SK-N-SH treated with all-trans-retinoic acid at 6 μM for 48 hours (cell line): Measurements from ENCODE around the gene ASIC1.

ENCODE experiments used
- ATAC-seq: fragments of 200-7000 bp; cut with Tn5 transposase; 3 replicates; pipeline ENCODE4 v1.9.1; 2020; ENCODE audit warnings: mild to moderate bottlenecking, moderate library complexity
- ARNTL ChIP-seq: fragments of 450-650 bp; formaldehyde crosslinking; IDR thresholded peaks from 2 replicates; pipeline ENCODE4 v1.5.0; 2020; ENCODE audit warnings: low read depth, mild to moderate bottlenecking, moderate library complexity, borderline replicate concordance
- CREB5 ChIP-seq: fragments of 250-450 bp; sonication (Bioruptor Pico); IDR thresholded peaks from 2 replicates; pipeline ENCODE4 v1.5.1; 2020; ENCODE audit warnings: low read depth, mild to moderate bottlenecking, moderate library complexity
- CSDC2 ChIP-seq: fragments of 250-450 bp; sonication (Bioruptor Pico); IDR thresholded peaks from 2 replicates; pipeline ENCODE4 v1.5.0; 2020; ENCODE audit warnings: mild to moderate bottlenecking, moderate library complexity
- CSRNP3 ChIP-seq: fragments of 250-450 bp; sonication (Bioruptor Pico); IDR thresholded peaks from 2 replicates; pipeline ENCODE4 v1.5.1; 2021; ENCODE audit warnings: mild to moderate bottlenecking, moderate library complexity
- ESRRG ChIP-seq: fragments of 250-450 bp; sonication (Bioruptor Pico); IDR thresholded peaks from 2 replicates; pipeline ENCODE4 v1.6.1; 2021; ENCODE audit warnings: mild to moderate bottlenecking
- GLIS3 ChIP-seq: fragments of 250-450 bp; sonication (Bioruptor Pico); IDR thresholded peaks from 2 replicates; pipeline ENCODE4 v1.5.0; 2020; ENCODE audit warnings: mild to moderate bottlenecking, moderate library complexity
- ISL1 ChIP-seq: fragments of 250-450 bp; sonication (Bioruptor Pico); IDR thresholded peaks from 2 replicates; pipeline ENCODE4 v2.1.2; 2022; ENCODE audit warnings: mild to moderate bottlenecking, moderate library complexity
- OSR1 ChIP-seq: fragments of 250-450 bp; sonication (Bioruptor Pico); IDR thresholded peaks from 2 replicates; pipeline ENCODE4 v1.8.0; 2022; ENCODE audit warnings: moderate library complexity, mild to moderate bottlenecking, inconsistent platforms
- PATZ1 ChIP-seq: fragments of 250-450 bp; sonication (Bioruptor Pico); IDR thresholded peaks from 2 replicates; pipeline ENCODE4 v1.8.0; 2020; ENCODE audit warnings: mild to moderate bottlenecking, moderate library complexity, borderline replicate concordance
- POU6F1 ChIP-seq: fragments of 250-450 bp; sonication (Bioruptor Pico); IDR thresholded peaks from 2 replicates; pipeline ENCODE4 v1.8.0; 2021; ENCODE audit warnings: low read depth, mild to moderate bottlenecking, moderate library complexity, borderline replicate concordance
- PPARA ChIP-seq: fragments of 250-450 bp; sonication (Bioruptor Pico); IDR thresholded peaks from 2 replicates; pipeline ENCODE4 v1.5.0; 2020; ENCODE audit warnings: mild to moderate bottlenecking, borderline replicate concordance
- RARB ChIP-seq: fragments of 250-450 bp; sonication (Bioruptor Pico); IDR thresholded peaks from 2 replicates; pipeline ENCODE4 v1.8.0; 2021; ENCODE audit warnings: mild to moderate bottlenecking, moderate library complexity
- SNAI2 ChIP-seq: fragments of 250-450 bp; sonication (Bioruptor Pico); IDR thresholded peaks from 2 replicates; pipeline ENCODE4 v1.5.0; 2020; ENCODE audit warnings: mild to moderate bottlenecking, moderate library complexity
- TSHZ2 ChIP-seq: fragments of 250-450 bp; sonication (Bioruptor Pico); IDR thresholded peaks from 2 replicates; pipeline ENCODE4 v1.5.0; 2020; ENCODE audit warnings: mild to moderate bottlenecking, moderate library complexity
- ZC3H10 ChIP-seq: fragments of 250-450 bp; sonication (Bioruptor Pico); IDR thresholded peaks from 2 replicates; pipeline ENCODE4 v1.5.1; 2021; ENCODE audit warnings: mild to moderate bottlenecking, moderate library complexity
- ZFP3 ChIP-seq: fragments of 250-450 bp; sonication (Bioruptor Pico); IDR thresholded peaks from 2 replicates; pipeline ENCODE4 v1.5.0; 2020; ENCODE audit warnings: mild to moderate bottlenecking, moderate library complexity
- ZFP30 ChIP-seq: fragments of 450-650 bp; formaldehyde crosslinking; IDR thresholded peaks from 2 replicates; pipeline ENCODE4 v1.5.0; 2022; ENCODE audit warnings: mild to moderate bottlenecking, moderate library complexity
- ZNF70 ChIP-seq: fragments of 450-650 bp; formaldehyde crosslinking; IDR thresholded peaks from 2 replicates; pipeline ENCODE4 v1.5.0; 2020; ENCODE audit warnings: mild to moderate bottlenecking, moderate library complexity
- ZNF8 ChIP-seq: fragments of 450-650 bp; formaldehyde crosslinking; IDR thresholded peaks from 2 replicates; pipeline ENCODE4 v1.5.0; 2020; ENCODE audit warnings: mild to moderate bottlenecking, moderate library complexity

ASIC1 gene

GRCh38 chr12:50069069-50069468 lies 11.7 kb downstream of the ASIC1 start:
- no peak for ATAC-seq
- TF ChIP-seq TSHZ2 (CRISPR knock-in tag) (no peak), ZFP3 (CRISPR knock-in tag) (no peak), PATZ1 (CRISPR knock-in tag) (no peak)

- no peak for ATAC-seq
- no peak for TF ChIP-seq OSR1 (CRISPR knock-in tag)
- TF ChIP-seq ESRRG (CRISPR knock-in tag): no peak
- TF ChIP-seq GLIS3: no peak
- no peak for TF ChIP-seq ARNTL (CRISPR knock-in tag)
- no peak for TF ChIP-seq RARB (CRISPR knock-in tag)
- TF ChIP-seq PPARA (CRISPR knock-in tag): no peak
- TF ChIP-seq CSDC2: no peak
- TF ChIP-seq TSHZ2 (CRISPR knock-in tag): no peak
- TF ChIP-seq PATZ1 (CRISPR knock-in tag): no peak
- TF ChIP-seq ZFP30 (CRISPR knock-in tag): no peak
- no peak for TF ChIP-seq ZC3H10
- TF ChIP-seq ZNF70 (CRISPR knock-in tag): no peak
- TF ChIP-seq ISL1: no peak
- no peak for TF ChIP-seq ZNF8 (CRISPR knock-in tag)
- no peak for TF ChIP-seq ZFP3 (CRISPR knock-in tag)
- TF ChIP-seq SNAI2 (CRISPR knock-in tag): no peak
- TF ChIP-seq CREB5 (CRISPR knock-in tag): no peak
Observed at GRCh38 chr12:50069539-50069938, 12.1 kb downstream of the ASIC1 start.

GRCh38 chr12:50070314-50071060 lies 13.1 kb downstream of the ASIC1 start:
- peak; percentile 78 for ATAC-seq
- TF ChIP-seq CSRNP3 (CRISPR knock-in tag) (no peak), GLIS3 (no peak), SNAI2 (CRISPR knock-in tag) (no peak), CSDC2 (no peak), OSR1 (CRISPR knock-in tag) (no peak), ESRRG (CRISPR knock-in tag) (no peak), ARNTL (CRISPR knock-in tag) (no peak), POU6F1 (no peak), ISL1 (no peak)
